Liver (tissue), 3 donors: ENCODE measurements around the gene ADORA2A.

Experiments used
- ATF3 ChIP-seq: IDR thresholded peaks from 2 replicates; pipeline ENCODE4 v1.6.1; 2016; ENCODE audit warnings: antibody characterized with exemption
- EGR1 ChIP-seq, 2 donors: IDR thresholded peaks; 2 replicates each; pipeline ENCODE4 v1.6.1; 2016 to 2018; ENCODE audit warnings: antibody characterized with exemption in 2 of 2, low read depth in 2 of 2
- FOXA1 ChIP-seq: IDR thresholded peaks from 2 replicates; pipeline ENCODE4 v1.6.1; 2016; ENCODE audit warnings: antibody characterized with exemption
- JUND ChIP-seq, 2 donors: IDR thresholded peaks; 2 replicates each; pipeline ENCODE4 v1.6.1; 2016; ENCODE audit warnings: antibody characterized with exemption in 2 of 2
- MAX ChIP-seq: IDR thresholded peaks from 2 replicates; pipeline ENCODE4 v1.6.1; 2016; ENCODE audit warnings: antibody characterized with exemption
- NR2F2 ChIP-seq: IDR thresholded peaks from 2 replicates; pipeline ENCODE4 v1.6.1; 2016; ENCODE audit warnings: antibody characterized with exemption
- RAD21 ChIP-seq, 2 donors: IDR thresholded peaks; 2 replicates each; pipeline ENCODE4 v1.6.1; 2016; ENCODE audit warnings: antibody characterized with exemption in 2 of 2, mild to moderate bottlenecking in 2 of 2
- RXRA ChIP-seq, 2 donors: IDR thresholded peaks; 2 replicates each; pipeline ENCODE4 v1.6.1; 2017 to 2018; ENCODE audit warnings: antibody characterized with exemption in 2 of 2, mild to moderate bottlenecking in 1 of 2
- SP1 ChIP-seq: IDR thresholded peaks from 2 replicates; pipeline ENCODE4 v1.6.1; 2018; ENCODE audit warnings: antibody characterized with exemption, mild to moderate bottlenecking
- TAF1 ChIP-seq: conservative IDR thresholded peaks from 2 replicates; pipeline ENCODE4 v1.6.1; 2016; ENCODE audit warnings: antibody characterized with exemption, mild to moderate bottlenecking
- YY1 ChIP-seq: IDR thresholded peaks from 2 replicates; pipeline ENCODE4 v1.6.1; 2016; ENCODE audit warnings: antibody characterized with exemption, mild to moderate bottlenecking
- ZBTB33 ChIP-seq: IDR thresholded peaks from 2 replicates; pipeline ENCODE4 v1.6.1; 2016; ENCODE audit warnings: antibody characterized with exemption
- TF ChIP-seq, protein P1 (sequence below): fragments of 150-350 bp; IDR thresholded peaks from 2 replicates; pipeline ENCODE4 v1.5.1; 2017; ENCODE audit warnings: improper control_type of control experiment, low read depth, low read length; ENCODE audit not compliant: missing input control
- TF ChIP-seq, protein P2 (sequence below): IDR thresholded peaks from 2 replicates; pipeline ENCODE4 v1.6.1; 2016; ENCODE audit warnings: antibody characterized with exemption, mild to moderate bottlenecking
- donor health status: healthy.
- donor health status: healthy.

GRCh38 chr22:24433828-24434470 is 6.5 kb downstream of the ADORA2A start:
- TF ChIP-seq JUND (IDR thresholded peaks at IDR 0.05) (no peak), RAD21 (IDR thresholded peaks at IDR 0.05) (no peak), ATF3 (no peak), ZBTB33 (no peak), SP1 (no peak), EGR1 (IDR thresholded peaks at IDR 0.05; ENCODE audit: low read depth in 2 of 2) (no peak), YY1 (no peak), NR2F2 (no peak), MAX (no peak), RXRA (IDR thresholded peaks at IDR 0.05) (no peak), TAF1 (no peak), FOXA1 (no peak)
- TF ChIP-seq, protein P1, sequence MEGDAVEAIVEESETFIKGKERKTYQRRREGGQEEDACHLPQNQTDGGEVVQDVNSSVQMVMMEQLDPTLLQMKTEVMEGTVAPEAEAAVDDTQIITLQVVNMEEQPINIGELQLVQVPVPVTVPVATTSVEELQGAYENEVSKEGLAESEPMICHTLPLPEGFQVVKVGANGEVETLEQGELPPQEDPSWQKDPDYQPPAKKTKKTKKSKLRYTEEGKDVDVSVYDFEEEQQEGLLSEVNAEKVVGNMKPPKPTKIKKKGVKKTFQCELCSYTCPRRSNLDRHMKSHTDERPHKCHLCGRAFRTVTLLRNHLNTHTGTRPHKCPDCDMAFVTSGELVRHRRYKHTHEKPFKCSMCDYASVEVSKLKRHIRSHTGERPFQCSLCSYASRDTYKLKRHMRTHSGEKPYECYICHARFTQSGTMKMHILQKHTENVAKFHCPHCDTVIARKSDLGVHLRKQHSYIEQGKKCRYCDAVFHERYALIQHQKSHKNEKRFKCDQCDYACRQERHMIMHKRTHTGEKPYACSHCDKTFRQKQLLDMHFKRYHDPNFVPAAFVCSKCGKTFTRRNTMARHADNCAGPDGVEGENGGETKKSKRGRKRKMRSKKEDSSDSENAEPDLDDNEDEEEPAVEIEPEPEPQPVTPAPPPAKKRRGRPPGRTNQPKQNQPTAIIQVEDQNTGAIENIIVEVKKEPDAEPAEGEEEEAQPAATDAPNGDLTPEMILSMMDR, result no peak
- TF ChIP-seq, protein P2, sequence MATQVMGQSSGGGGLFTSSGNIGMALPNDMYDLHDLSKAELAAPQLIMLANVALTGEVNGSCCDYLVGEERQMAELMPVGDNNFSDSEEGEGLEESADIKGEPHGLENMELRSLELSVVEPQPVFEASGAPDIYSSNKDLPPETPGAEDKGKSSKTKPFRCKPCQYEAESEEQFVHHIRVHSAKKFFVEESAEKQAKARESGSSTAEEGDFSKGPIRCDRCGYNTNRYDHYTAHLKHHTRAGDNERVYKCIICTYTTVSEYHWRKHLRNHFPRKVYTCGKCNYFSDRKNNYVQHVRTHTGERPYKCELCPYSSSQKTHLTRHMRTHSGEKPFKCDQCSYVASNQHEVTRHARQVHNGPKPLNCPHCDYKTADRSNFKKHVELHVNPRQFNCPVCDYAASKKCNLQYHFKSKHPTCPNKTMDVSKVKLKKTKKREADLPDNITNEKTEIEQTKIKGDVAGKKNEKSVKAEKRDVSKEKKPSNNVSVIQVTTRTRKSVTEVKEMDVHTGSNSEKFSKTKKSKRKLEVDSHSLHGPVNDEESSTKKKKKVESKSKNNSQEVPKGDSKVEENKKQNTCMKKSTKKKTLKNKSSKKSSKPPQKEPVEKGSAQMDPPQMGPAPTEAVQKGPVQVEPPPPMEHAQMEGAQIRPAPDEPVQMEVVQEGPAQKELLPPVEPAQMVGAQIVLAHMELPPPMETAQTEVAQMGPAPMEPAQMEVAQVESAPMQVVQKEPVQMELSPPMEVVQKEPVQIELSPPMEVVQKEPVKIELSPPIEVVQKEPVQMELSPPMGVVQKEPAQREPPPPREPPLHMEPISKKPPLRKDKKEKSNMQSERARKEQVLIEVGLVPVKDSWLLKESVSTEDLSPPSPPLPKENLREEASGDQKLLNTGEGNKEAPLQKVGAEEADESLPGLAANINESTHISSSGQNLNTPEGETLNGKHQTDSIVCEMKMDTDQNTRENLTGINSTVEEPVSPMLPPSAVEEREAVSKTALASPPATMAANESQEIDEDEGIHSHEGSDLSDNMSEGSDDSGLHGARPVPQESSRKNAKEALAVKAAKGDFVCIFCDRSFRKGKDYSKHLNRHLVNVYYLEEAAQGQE, result no peak
